ENCODE measurements around the gene PTGER3.
"Not testable (repeated sequence)": the region's sequence is repeated elsewhere in the genome, so short reads cannot be mapped to it uniquely, and the experiment has no call there.

PTGER3 gene

DNA sequence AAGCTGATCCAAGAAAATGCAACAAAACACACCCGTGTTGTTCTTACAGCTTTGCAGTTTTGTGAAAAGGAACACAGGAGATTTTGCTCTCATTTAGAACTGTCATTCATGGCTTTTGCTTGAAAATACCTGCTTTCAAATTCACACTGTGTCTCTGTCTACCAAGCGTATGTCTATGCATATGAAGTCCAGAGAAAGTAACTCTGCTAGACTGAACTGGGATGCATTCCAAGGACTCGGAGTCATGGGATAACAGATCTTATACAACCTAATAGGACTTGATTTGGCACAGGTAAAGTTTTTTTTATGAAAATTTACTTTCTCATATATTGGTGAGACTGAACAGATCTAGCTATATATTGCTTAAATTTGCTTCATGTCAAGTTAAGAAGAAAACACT, 102.4 kb downstream of the PTGER3 start:
- FAIRE-seq, result no peak

DNA sequence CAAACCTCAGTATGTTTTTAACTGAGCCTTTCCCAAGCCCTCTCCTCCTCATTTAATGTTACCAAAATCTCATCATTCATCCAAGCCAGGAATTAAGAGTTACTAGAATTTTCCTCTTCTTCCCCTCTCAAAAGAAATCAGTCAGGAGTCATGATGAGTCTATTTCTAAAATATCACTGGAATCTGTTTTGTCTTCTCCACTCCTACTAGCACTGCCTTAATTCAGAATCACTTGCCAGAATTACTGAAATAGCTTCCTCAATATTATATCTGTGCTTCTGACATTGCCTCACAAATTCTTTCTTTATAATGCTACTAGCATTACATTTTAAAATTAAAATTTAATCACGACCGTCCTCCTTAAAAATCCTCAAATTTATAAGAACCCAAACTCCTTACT, 106.1 kb downstream of the PTGER3 start:
- no peak for FAIRE-seq

DNA sequence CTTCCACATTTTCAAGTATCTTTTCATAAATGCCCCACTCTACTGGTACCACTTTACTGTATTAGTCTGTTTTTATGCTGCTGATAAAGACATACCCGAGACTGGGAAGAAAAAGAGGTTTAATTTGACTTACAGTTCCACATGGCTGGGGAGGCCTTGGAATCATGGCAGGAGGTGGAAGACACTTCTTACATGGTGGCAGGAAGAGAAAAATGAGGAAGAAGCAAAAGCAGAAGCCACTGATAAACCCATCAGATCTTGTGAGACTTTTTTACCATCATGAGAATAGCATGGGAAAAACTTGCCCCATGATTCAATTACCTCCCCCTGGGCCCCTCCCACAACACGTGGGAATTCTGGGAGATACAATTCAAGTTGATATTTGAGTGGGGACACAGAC, 107.2 kb downstream of the PTGER3 start:
- not testable (repeated sequence) for FAIRE-seq

DNA sequence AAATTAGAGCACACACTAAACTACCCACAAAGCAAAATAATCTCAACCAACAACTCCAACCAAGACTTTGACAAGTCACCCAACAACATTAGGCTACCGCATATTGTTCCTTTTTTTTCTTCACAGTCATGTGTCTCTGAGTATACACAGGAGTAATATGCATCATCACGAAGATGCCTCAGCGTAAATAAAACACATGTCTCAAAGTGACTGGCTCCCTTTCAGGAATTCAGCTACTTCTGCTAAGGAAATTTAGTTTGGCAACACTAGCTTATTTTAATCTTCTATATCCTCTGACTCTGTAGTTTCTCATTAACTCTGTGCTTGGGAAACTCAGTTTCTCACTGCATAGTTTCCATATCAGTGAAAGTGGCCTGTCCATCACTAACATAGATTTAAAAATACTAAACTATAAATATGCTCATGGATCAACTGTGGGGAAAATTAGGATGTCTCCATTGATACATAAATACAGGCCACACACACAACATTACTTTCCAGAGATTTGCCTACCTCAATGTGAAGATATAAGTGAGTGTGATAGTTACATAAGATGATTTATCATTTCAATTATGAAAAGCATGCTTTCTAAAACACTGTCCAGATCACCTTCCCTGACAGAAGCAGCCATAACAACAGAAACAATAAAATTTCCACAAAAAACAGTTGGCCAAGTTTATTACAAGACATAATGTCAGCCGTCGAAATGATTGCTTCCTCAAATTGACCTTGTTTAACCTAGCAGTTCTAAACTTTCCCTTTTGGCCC, 113.2 kb downstream of the PTGER3 start:
- FAIRE-seq, result no peak

DNA sequence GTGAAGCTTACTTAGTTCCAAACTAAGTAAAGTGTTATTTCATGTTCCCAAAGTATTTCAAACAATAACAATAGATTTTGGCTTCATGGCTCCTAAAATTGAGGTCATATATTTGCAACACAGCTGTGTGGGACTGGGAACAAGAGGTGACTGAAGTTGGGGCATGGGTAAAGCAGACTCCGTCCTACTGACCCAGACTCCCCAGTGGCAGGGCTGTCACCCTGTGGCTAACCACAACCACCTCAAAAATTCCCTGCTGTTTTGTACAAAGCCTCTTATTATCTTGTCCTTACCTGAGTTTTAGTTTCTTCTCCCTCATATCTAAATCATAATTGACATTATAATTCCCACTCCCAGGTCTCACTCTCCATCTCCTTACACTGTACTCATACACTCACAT, 117.6 kb downstream of the PTGER3 start:
- no peak for FAIRE-seq

DNA sequence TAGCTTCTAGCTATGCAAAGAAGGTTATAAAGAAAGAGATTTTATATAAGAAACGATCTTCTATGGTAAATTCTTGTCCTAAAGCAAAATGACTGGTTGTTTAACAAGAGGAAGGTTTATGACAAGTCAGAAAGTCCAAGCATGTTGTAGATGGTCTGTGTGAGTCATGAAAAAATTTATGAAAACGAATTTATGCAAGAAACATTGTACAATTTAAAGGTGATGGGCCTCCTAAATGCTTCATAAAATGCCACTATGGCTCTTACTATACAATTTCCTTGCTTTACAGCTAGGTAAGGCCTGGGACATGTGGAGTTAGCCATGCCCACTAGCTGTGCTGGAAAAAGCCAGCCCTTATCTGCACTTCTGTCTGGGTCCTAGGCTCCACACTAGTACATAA, 125.4 kb downstream of the PTGER3 start:
- no peak for FAIRE-seq
